Right atrium auricular region (tissue), 2 donors: ENCODE results near the gene NGB. TPM values are rescaled to one million over a fixed set of nuclear protein-coding genes. Genes with fewer than 3 reads are reported as not detected.
"Not testable (repeated sequence)": the region's sequence is repeated elsewhere in the genome, so short reads cannot be mapped to it uniquely, and the experiment has no call there.

Source experiments
- DNase-seq: peaks from one replicate; pipeline ENCODE4 v3.0.0-alpha.2; 2019; ENCODE audit warnings: low spot score
- H3K27ac ChIP-seq, 2 donors: fragments of 200-600 bp; sonication (generic); 1 replicate in 1 of 2; 2 replicates in 1 of 2; pipeline ENCODE4 v1.5.1; 2016 to 2019
- H3K27me3 ChIP-seq, 2 donors: fragments of 200-600 bp; sonication (generic); one replicate each; pipeline versions ENCODE4 v1.5.1 to v1.6.0; 2017 to 2019
- H3K36me3 ChIP-seq: fragments of 200-600 bp; sonication (generic); one replicate; pipeline ENCODE4 v1.5.1; 2016
- H3K4me1 ChIP-seq, 2 donors: fragments of 200-600 bp; sonication (generic); one replicate each; pipeline versions ENCODE4 v1.5.1 to v1.6.0; 2017 to 2019
- H3K4me3 ChIP-seq, 2 donors: fragments of 200-600 bp; sonication (generic); 1 replicate in 1 of 2; 2 replicates in 1 of 2; pipeline ENCODE4 v1.5.1; 2017 to 2019; ENCODE audit warnings: mild to moderate bottlenecking in 1 of 2, moderate library complexity in 1 of 2
- H3K9me3 ChIP-seq, 2 donors: fragments of 200-600 bp; sonication (generic); one replicate each; pipeline ENCODE4 v1.5.1; 2019
- total RNA-seq, 2 donors: library from RNA; depleted of rRNA; stranded (reverse); fragments of >200 nt; gene quantifications; one replicate each; pipeline ENCODE4 v1.1.0, GENCODE V29; 2016
- TF ChIP-seq, protein P1 (sequence below), 2 donors: fragments of 200-600 bp; sonication (generic); IDR thresholded peaks; one replicate each; pipeline ENCODE4 v1.5.1; 2019; ENCODE audit warnings: antibody characterized with exemption in 2 of 2

Gene NGB, protein sequence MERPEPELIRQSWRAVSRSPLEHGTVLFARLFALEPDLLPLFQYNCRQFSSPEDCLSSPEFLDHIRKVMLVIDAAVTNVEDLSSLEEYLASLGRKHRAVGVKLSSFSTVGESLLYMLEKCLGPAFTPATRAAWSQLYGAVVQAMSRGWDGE
- total RNA-seq: not detected

DNA sequence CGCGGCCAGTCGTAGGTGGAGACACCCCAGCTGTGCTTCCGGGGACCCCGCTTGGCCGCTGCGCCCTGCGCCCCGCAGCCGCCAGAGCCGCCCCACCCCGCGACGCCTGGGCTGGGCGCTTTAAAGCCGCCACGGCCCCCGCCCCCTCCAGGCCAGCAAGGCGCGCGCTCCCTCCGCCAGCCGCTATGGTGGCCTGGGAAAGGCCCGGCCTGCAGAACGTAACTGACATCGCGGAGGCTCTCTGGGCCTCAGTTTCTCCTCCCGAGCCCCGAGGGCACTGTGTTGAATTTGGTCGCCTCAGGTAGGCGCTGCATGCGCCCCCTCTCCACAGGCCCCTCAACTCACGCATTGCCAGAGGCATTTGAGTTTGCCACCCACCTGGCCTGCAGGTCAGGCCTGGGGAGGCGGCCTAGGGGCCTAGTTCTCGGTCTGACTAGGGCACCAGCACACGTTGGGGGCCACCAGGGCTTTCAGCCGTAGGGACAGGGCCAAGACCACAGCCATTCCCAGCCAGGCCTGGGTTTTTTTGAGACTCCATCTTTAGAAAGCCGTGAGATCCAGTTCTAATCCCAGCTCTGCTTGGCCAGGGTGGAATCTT is at the start of gene NGB:
NGB (minus strand) TSS at position 94 of the 598 bp plus-strand sequence. CDS start 269 bp downstream, outside the sequence.
- no peak within 1 kb of the TSS for H3K27ac ChIP-seq
- H3K9me3 ChIP-seq: peaks cover 0 to 15% of the 10 kb centered on the region in 2 donors
- H3K4me3 ChIP-seq: peak within 1 kb of the TSS in 1 of 2 donors; percentile 15
- peaks cover 0 to 10% of the 10 kb centered on the region in 2 donors for H3K27me3 ChIP-seq
- TF ChIP-seq, protein P1, sequence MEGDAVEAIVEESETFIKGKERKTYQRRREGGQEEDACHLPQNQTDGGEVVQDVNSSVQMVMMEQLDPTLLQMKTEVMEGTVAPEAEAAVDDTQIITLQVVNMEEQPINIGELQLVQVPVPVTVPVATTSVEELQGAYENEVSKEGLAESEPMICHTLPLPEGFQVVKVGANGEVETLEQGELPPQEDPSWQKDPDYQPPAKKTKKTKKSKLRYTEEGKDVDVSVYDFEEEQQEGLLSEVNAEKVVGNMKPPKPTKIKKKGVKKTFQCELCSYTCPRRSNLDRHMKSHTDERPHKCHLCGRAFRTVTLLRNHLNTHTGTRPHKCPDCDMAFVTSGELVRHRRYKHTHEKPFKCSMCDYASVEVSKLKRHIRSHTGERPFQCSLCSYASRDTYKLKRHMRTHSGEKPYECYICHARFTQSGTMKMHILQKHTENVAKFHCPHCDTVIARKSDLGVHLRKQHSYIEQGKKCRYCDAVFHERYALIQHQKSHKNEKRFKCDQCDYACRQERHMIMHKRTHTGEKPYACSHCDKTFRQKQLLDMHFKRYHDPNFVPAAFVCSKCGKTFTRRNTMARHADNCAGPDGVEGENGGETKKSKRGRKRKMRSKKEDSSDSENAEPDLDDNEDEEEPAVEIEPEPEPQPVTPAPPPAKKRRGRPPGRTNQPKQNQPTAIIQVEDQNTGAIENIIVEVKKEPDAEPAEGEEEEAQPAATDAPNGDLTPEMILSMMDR (IDR thresholded peaks at IDR 0.05): no peak
- H3K4me1 ChIP-seq: no peaks in the 10 kb centered on the region
- DNase-seq: no peak
- H3K36me3 ChIP-seq: peaks cover under 1% of the 10 kb centered on the region

DNA sequence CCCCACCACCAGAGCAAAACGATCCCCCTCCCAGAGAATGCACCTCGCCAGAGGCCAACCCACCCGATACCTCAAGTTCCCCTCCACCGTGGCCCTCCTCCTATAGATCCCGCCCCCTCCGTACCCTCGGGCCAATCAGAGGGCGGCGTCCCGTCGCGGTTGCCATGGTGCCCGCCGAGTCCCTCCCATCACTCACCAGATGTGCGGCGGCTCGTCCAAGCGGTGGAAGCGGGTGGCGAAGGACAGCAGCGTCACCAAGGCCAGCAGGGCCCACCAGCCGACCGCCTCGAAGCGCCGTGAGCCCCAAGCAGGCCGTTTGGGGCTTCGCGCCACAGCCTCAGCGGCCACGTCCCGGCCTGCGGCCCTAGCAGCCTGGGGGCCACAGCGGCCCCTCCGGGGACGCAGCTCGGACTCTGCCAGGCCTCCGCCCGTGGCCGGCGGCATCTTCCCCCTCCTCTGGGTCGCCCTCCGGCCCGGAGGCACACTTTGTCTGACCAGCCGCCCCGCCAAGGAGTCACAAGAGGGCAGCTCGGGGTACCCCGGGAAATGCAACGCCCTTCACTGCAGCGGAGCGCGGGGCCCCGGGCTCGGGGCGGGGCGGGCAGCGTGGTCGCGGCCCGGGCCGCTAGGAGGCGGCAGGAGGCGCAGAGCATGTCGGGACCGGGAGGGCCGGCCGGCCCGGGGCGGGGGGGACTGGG is 49.4 kb upstream of the NGB start, which contains the start of gene POMT2:
POMT2 (minus strand) TSS at position 646 of the 698 bp plus-strand sequence; CDS start at position 444, 202 bp downstream.
- peak; percentile 96 for DNase-seq
- TF ChIP-seq, protein P1 (IDR thresholded peaks at IDR 0.05): peak; percentile 51 to 71
- Histone ChIP-seq H3K27me3 (no peaks in the 10 kb centered on the region), H3K27ac (peak within 1 kb of the TSS; percentile 99), H3K9me3 (no peaks in the 10 kb centered on the region), H3K4me1 (peaks cover 0 to 35% of the 10 kb centered on the region in 2 donors), H3K36me3 (no peaks in the 10 kb centered on the region), H3K4me3 (peak within 1 kb of the TSS; percentile 90 to 93)

DNA sequence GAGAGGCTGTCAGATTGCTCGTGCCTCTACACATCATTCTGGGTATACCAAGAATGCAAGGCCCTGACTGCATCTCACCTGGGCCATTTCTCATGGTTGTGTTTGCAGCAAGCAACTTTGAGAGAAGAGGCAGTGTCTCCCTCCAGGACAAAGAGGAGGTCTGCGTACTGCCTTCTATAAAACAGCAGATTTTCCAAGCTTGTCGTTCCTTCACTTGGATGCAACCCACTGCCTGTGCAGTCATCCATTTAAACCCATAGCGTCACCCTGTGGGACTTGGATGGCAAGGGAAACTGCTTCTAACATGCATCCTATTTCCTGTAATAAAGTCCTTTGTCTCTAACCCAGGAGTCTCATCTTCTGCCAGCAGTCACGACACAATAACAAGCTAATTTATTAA is 48.4 kb upstream of the NGB start:
- TF ChIP-seq, protein P1 (IDR thresholded peaks at IDR 0.05): no peak
- DNase-seq: no peak
- H3K27me3 ChIP-seq: no peaks in the 10 kb centered on the region
- H3K36me3 ChIP-seq: no peaks in the 10 kb centered on the region
- no peak overlapping the region for H3K27ac ChIP-seq
- H3K9me3 ChIP-seq: no peaks in the 10 kb centered on the region
- no peak overlapping the region for H3K4me3 ChIP-seq
- peaks cover 0 to 42% of the 10 kb centered on the region in 2 donors for H3K4me1 ChIP-seq

DNA sequence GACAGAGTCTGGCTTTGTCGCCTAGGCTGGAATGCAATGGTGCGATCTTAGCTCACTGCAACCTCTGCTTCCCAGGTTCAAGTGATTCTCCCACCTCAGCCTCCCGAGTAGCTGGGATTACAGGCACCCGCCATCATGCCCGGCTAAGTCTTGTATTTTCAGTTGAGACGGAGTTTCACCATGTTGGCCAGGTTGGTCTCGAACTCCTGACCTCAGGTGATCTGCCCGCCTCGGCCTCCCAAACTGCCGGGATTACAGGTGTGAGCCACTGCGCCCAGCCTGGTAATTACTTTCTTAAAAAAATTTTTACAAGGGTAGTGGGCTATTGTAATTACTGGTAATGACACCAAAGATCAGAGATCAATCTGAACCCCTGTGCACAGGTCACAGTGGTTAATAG is 47.8 kb upstream of the NGB start:
- H3K4me3 ChIP-seq, H3K27me3 ChIP-seq, H3K36me3 ChIP-seq, H3K27ac ChIP-seq, DNase-seq, H3K9me3 ChIP-seq: not testable (repeated sequence)
- peaks cover 0 to 49% of the 10 kb centered on the region in 2 donors for H3K4me1 ChIP-seq

DNA sequence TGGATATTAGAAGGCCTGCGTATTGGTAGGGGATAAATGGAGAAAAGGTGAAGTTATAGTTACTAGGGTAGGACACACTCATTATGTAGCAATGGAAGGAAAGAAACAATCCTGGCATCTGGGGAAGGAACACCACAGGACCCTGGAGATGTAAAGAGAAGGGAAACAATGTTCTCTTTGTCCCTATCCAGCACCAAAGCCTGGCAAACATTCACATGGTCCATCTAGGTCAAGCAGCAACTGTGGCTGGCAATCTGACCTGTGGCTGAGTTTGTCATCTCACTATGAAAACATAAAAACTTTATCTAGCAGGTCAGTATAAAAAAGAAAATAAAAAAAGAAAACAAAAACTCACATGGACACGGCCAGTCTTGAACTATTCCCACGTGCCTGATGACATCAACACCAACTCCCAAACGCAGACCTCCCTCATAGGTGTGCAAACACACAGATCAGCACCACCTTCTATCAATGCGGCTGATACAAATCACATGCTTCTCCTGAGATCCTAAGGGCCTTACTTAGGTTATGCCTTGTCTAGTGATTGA is 47.1 kb upstream of the NGB start:
- H3K9me3 ChIP-seq: no peaks in the 10 kb centered on the region
- no peaks in the 10 kb centered on the region for H3K27me3 ChIP-seq
- DNase-seq: no peak
- TF ChIP-seq, protein P1 (IDR thresholded peaks at IDR 0.05): no peak
- no peak overlapping the region for H3K4me3 ChIP-seq
- H3K27ac ChIP-seq: no peak overlapping the region
- peaks cover 0 to 56% of the 10 kb centered on the region in 2 donors for H3K4me1 ChIP-seq
- no peaks in the 10 kb centered on the region for H3K36me3 ChIP-seq

DNA sequence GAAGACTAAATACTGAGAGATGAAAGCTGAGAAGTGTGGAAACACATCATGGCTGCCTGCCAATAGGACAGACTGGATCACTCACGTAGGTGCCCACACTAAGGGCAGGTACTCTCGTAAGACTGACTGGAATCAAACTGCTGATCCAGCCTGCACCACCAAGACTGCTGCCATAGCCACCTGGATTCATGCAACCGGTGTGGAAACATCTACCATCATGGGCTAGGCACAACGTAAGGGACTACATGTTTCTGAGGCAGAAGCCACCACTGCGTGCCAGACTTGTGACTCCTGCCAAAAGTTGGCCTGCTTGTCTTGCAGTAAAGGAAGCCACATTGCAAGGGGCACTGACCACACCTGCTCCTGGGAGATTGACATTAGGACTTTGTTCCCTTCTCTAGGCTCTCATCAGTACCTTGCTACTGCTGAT is 45.9 kb upstream of the NGB start:
- Histone ChIP-seq H3K9me3 (no peaks in the 10 kb centered on the region), H3K4me1 (peaks cover 0 to 55% of the 10 kb centered on the region in 2 donors), H3K27me3 (no peaks in the 10 kb centered on the region), H3K36me3 (no peaks in the 10 kb centered on the region), H3K27ac (no peak overlapping the region), H3K4me3 (no peak overlapping the region)
- TF ChIP-seq, protein P1 (IDR thresholded peaks at IDR 0.05): no peak
- DNase-seq: no peak
